IMR-90 (cell line): Measurements from ENCODE around the gene RAPGEF5.

ENCODE experiments used
- BHLHE40 ChIP-seq: fragments of 150-350 bp; IDR thresholded peaks from 2 replicates; pipeline ENCODE4 v1.6.1; 2016; ENCODE audit warnings: mild to moderate bottlenecking, low read depth, low read length
- CEBPB ChIP-seq: IDR thresholded peaks from 2 replicates; pipeline ENCODE4 v1.6.1; 2012; ENCODE audit warnings: low read depth, low read length, improper control_type of control experiment
- CHD1 ChIP-seq: IDR thresholded peaks from 2 replicates; pipeline ENCODE4 v1.6.1; 2012; ENCODE audit warnings: low read depth, low read length, improper control_type of control experiment
- ELK1 ChIP-seq: fragments of 150-350 bp; IDR thresholded peaks from 2 replicates; pipeline ENCODE4 v1.6.1; 2016; ENCODE audit warnings: low read depth, mild to moderate bottlenecking, low read length, moderate library complexity, borderline replicate concordance
- FOS ChIP-seq: fragments of 150-350 bp; IDR thresholded peaks from 2 replicates; pipeline ENCODE4 v1.6.1; 2016; ENCODE audit warnings: low read depth, low read length
- MAFK ChIP-seq: IDR thresholded peaks from 2 replicates; pipeline ENCODE4 v1.6.1; 2012; ENCODE audit warnings: low read depth, low read length, improper control_type of control experiment
- MXI1 ChIP-seq: IDR thresholded peaks from 2 replicates; pipeline ENCODE4 v1.6.1; 2012; ENCODE audit warnings: low read depth, mild to moderate bottlenecking, low read length, moderate library complexity, borderline replicate concordance
- POLR2A ChIP-seq: IDR thresholded peaks from 2 replicates; pipeline ENCODE4 v1.6.1; 2012; ENCODE audit warnings: mild to moderate bottlenecking, low read depth, low read length
- RAD21 ChIP-seq: IDR thresholded peaks from 2 replicates; pipeline ENCODE4 v1.6.1; 2012; ENCODE audit warnings: low read length, improper control_type of control experiment
- SMC3 ChIP-seq: fragments of 150-350 bp; IDR thresholded peaks from 2 replicates; pipeline ENCODE4 v1.6.1; 2016; ENCODE audit warnings: low read depth, mild to moderate bottlenecking, antibody characterized with exemption, low read length, moderate library complexity
- TF ChIP-seq, protein P1 (sequence below): conservative IDR thresholded peaks from 2 replicates; pipeline ENCODE4 v1.5.1; 2012; ENCODE audit warnings: mild to moderate bottlenecking, low read depth, low read length, improper control_type of control experiment

GRCh38 chr7:22346383-22347107 is 10.4 kb downstream of the RAPGEF5 start:
- TF ChIP-seq CEBPB (no peak), POLR2A (no peak), CHD1 (no peak), SMC3 (no peak), FOS (no peak), MXI1 (no peak), RAD21 (no peak), ELK1 (no peak), MAFK (no peak), BHLHE40 (no peak)
- TF ChIP-seq, protein P1, sequence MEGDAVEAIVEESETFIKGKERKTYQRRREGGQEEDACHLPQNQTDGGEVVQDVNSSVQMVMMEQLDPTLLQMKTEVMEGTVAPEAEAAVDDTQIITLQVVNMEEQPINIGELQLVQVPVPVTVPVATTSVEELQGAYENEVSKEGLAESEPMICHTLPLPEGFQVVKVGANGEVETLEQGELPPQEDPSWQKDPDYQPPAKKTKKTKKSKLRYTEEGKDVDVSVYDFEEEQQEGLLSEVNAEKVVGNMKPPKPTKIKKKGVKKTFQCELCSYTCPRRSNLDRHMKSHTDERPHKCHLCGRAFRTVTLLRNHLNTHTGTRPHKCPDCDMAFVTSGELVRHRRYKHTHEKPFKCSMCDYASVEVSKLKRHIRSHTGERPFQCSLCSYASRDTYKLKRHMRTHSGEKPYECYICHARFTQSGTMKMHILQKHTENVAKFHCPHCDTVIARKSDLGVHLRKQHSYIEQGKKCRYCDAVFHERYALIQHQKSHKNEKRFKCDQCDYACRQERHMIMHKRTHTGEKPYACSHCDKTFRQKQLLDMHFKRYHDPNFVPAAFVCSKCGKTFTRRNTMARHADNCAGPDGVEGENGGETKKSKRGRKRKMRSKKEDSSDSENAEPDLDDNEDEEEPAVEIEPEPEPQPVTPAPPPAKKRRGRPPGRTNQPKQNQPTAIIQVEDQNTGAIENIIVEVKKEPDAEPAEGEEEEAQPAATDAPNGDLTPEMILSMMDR, result no peak
